ENCODE data around the gene CACNA1D.
"Not testable (repeated sequence)": the region's sequence is repeated elsewhere in the genome, so short reads cannot be mapped to it uniquely, and the experiment has no call there.

CACNA1D gene

GRCh38 chr3:53633197-53633787 is 138.9 kb downstream of the CACNA1D start:
- no peak overlapping the region for H3K4me3 ChIP-seq (ENCODE audit: low read length in 2 of 2)
- H3K27ac ChIP-seq (replicated peaks; ENCODE audit: low read length) = no peak overlapping the region
- no peak overlapping the region for H3K4me2 ChIP-seq (ENCODE audit: insufficient read depth, low read length, poor library complexity, severe bottlenecking)
- H3K23ac ChIP-seq (ENCODE audit: low read depth, low read length, poor library complexity) = no peak overlapping the region
- H4K91ac ChIP-seq (ENCODE audit: low read depth, low read length, poor library complexity) = no peak overlapping the region
- H3K4ac ChIP-seq (ENCODE audit: low read length) = no peak overlapping the region
- no peak overlapping the region for H3K18ac ChIP-seq (ENCODE audit: low read length)
- no peak overlapping the region for H2BK15ac ChIP-seq (ENCODE audit: low read length)
- no peak for DNase-seq (ENCODE audit: low spot score)
- H2BK120ac ChIP-seq (ENCODE audit: low read depth, low read length) = no peak overlapping the region
- no peak overlapping the region for H4K8ac ChIP-seq (ENCODE audit: low read depth, low read length)
- H3K9me3 ChIP-seq (replicated peaks in 1 of 2; ENCODE audit: control insufficient read depth in 2 of 2, insufficient read depth in 1 of 2, low read depth in 1 of 2, low read length in 2 of 2) = peaks cover 0 to 11% of the 10 kb centered on the region in 2 donors
- H3K14ac ChIP-seq (ENCODE audit: low read length) = no peak overlapping the region
- no peak overlapping the region for H2BK5ac ChIP-seq (ENCODE audit: low read length)
- no peak overlapping the region for H2BK12ac ChIP-seq (ENCODE audit: low read length)
- H3K27me3 ChIP-seq (ENCODE audit: control insufficient read depth in 3 of 3, insufficient read depth in 3 of 3, low read depth in 1 of 3, low read length in 3 of 3) = no peaks in the 10 kb centered on the region
- H3K4me1 ChIP-seq (ENCODE audit: control insufficient read depth in 2 of 2, insufficient read depth in 1 of 2, low read depth in 1 of 2, low read length in 2 of 2) = peaks cover 0 to 18% of the 10 kb centered on the region in 2 donors
- H2AK5ac ChIP-seq (ENCODE audit: low read depth, low read length) = no peak overlapping the region
- H3K9ac ChIP-seq (ENCODE audit: low read depth, low read length, poor library complexity) = no peak overlapping the region
- no peaks in the 10 kb centered on the region for H3K36me3 ChIP-seq (replicated peaks in 1 of 2; ENCODE audit: control insufficient read depth in 2 of 2, insufficient read depth in 2 of 2, low read length in 2 of 2)
- no CpG with 5 or more reads among the region's 9 CpGs for WGBS, 2 donors (ENCODE audit: extremely low coverage in 2 of 2, insufficient read length in 2 of 2, insufficient replicate concordance in 1 of 2)
- H3K79me1 ChIP-seq (ENCODE audit: low read depth, low read length) = no peaks in the 10 kb centered on the region
- H2AFZ ChIP-seq (ENCODE audit: low read length) = no peak overlapping the region

- WGBS, 2 donors (ENCODE audit: extremely low coverage in 2 of 2, insufficient read length in 2 of 2, insufficient replicate concordance in 1 of 2) = no CpG with 5 or more reads among the region's 3 CpGs
- Histone ChIP-seq H3K9ac (ENCODE audit: low read depth, low read length, poor library complexity) (no peak overlapping the region), H2BK120ac (ENCODE audit: low read depth, low read length) (no peak overlapping the region), H3K14ac (ENCODE audit: low read length) (no peak overlapping the region), H2BK5ac (ENCODE audit: low read length) (no peak overlapping the region), H3K23ac (ENCODE audit: low read depth, low read length, poor library complexity) (no peak overlapping the region), H3K36me3 (replicated peaks in 1 of 2; ENCODE audit: control insufficient read depth in 2 of 2, insufficient read depth in 2 of 2, low read length in 2 of 2) (no peaks in the 10 kb centered on the region), H3K4ac (ENCODE audit: low read length) (no peak overlapping the region), H2BK15ac (ENCODE audit: low read length) (no peak overlapping the region), H3K79me1 (ENCODE audit: low read depth, low read length) (no peaks in the 10 kb centered on the region), H3K9me3 (replicated peaks in 1 of 2; ENCODE audit: control insufficient read depth in 2 of 2, insufficient read depth in 1 of 2, low read depth in 1 of 2, low read length in 2 of 2) (peaks cover 0 to 11% of the 10 kb centered on the region in 2 donors), H2AFZ (ENCODE audit: low read length) (no peak overlapping the region), H4K91ac (ENCODE audit: low read depth, low read length, poor library complexity) (no peak overlapping the region), H4K8ac (ENCODE audit: low read depth, low read length) (no peak overlapping the region), H3K4me2 (ENCODE audit: insufficient read depth, low read length, poor library complexity, severe bottlenecking) (no peak overlapping the region), H3K4me1 (ENCODE audit: control insufficient read depth in 2 of 2, insufficient read depth in 1 of 2, low read depth in 1 of 2, low read length in 2 of 2) (peaks cover 0 to 3% of the 10 kb centered on the region in 2 donors), H2BK12ac (ENCODE audit: low read length) (no peak overlapping the region), H3K4me3 (ENCODE audit: low read length in 2 of 2) (peak overlapping the region in 1 of 2 donors; percentile 24), H2AK5ac (ENCODE audit: low read depth, low read length) (no peak overlapping the region), H3K27me3 (ENCODE audit: control insufficient read depth in 3 of 3, insufficient read depth in 3 of 3, low read depth in 1 of 3, low read length in 3 of 3) (no peaks in the 10 kb centered on the region), H3K27ac (replicated peaks; ENCODE audit: low read length) (no peak overlapping the region), H3K18ac (ENCODE audit: low read length) (peak overlapping the region; percentile 40)
- no peak for DNase-seq (ENCODE audit: low spot score)
These were observed 140.6 kb downstream of the CACNA1D start for GRCh38 chr3:53635041-53635440.

DNA sequence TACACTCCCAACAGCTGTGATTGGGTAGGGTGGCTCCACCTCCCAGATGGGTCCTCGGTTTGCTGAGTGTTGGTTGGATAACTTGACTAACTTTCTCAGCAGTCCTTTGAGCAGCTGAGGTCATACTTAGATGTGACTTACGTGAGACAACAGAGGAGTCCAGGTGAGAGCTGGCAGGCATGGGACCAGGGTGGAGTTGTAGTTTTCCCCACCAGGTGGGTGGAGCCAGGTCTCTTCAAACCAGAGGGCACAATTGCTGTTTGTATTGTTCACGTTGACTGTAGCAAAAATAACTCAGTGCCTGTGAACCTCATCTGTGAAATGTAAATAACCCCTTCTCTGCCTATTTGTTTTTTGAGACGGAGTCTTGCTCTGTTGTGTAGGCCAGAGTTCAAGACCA is 144.4 kb downstream of the CACNA1D start:
- not testable (repeated sequence) for H3K4me3 ChIP-seq (ENCODE audit: low read length in 2 of 2); H3K36me3 ChIP-seq (replicated peaks in 1 of 2; ENCODE audit: control insufficient read depth in 2 of 2, insufficient read depth in 2 of 2, low read length in 2 of 2); H3K18ac ChIP-seq (ENCODE audit: low read length); H3K9ac ChIP-seq (ENCODE audit: low read depth, low read length, poor library complexity); H2BK15ac ChIP-seq (ENCODE audit: low read length); H2AFZ ChIP-seq (ENCODE audit: low read length); H3K14ac ChIP-seq (ENCODE audit: low read length); H3K79me1 ChIP-seq (ENCODE audit: low read depth, low read length); H2BK12ac ChIP-seq (ENCODE audit: low read length); DNase-seq (ENCODE audit: low spot score); H4K8ac ChIP-seq (ENCODE audit: low read depth, low read length); H3K4ac ChIP-seq (ENCODE audit: low read length); H3K4me2 ChIP-seq (ENCODE audit: insufficient read depth, low read length, poor library complexity, severe bottlenecking); H3K9me3 ChIP-seq (replicated peaks in 1 of 2; ENCODE audit: control insufficient read depth in 2 of 2, insufficient read depth in 1 of 2, low read depth in 1 of 2, low read length in 2 of 2); H2AK5ac ChIP-seq (ENCODE audit: low read depth, low read length); H3K27me3 ChIP-seq (ENCODE audit: control insufficient read depth in 3 of 3, insufficient read depth in 3 of 3, low read depth in 1 of 3, low read length in 3 of 3); H3K27ac ChIP-seq (replicated peaks; ENCODE audit: low read length); H2BK5ac ChIP-seq (ENCODE audit: low read length); H3K23ac ChIP-seq (ENCODE audit: low read depth, low read length, poor library complexity); H2BK120ac ChIP-seq (ENCODE audit: low read depth, low read length); H4K91ac ChIP-seq (ENCODE audit: low read depth, low read length, poor library complexity); H3K4me1 ChIP-seq (ENCODE audit: control insufficient read depth in 2 of 2, insufficient read depth in 1 of 2, low read depth in 1 of 2, low read length in 2 of 2)
- no CpG with 5 or more reads among the region's 4 CpGs for WGBS, 2 donors (ENCODE audit: extremely low coverage in 2 of 2, insufficient read length in 2 of 2, insufficient replicate concordance in 1 of 2)

DNA sequence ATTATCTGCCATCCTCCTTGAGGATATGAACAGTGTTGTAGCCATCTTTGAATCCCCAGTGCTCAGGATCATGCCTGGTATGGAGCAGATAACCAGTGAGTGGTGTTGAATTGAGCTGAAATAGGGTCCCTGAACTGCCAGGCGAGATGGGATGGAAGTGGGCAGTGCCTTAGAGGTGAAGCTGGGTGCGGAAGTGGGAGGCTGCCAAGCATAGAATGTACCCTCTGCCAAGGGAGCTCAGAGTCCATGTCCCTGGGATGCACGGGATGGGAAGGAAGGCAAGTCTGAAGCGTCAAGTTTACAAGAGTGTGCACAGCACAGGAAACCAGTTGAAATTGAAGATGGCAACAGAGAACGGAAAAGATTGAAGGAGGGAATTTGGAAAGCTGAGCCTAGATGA is 147.0 kb downstream of the CACNA1D start:
- no peak overlapping the region for H3K18ac ChIP-seq (ENCODE audit: low read length)
- H3K9ac ChIP-seq (ENCODE audit: low read depth, low read length, poor library complexity) = no peak overlapping the region
- H2BK120ac ChIP-seq (ENCODE audit: low read depth, low read length) = no peak overlapping the region
- no peak overlapping the region for H2BK5ac ChIP-seq (ENCODE audit: low read length)
- H3K4me2 ChIP-seq (ENCODE audit: insufficient read depth, low read length, poor library complexity, severe bottlenecking) = no peak overlapping the region
- no peaks in the 10 kb centered on the region for H3K36me3 ChIP-seq (replicated peaks in 1 of 2; ENCODE audit: control insufficient read depth in 2 of 2, insufficient read depth in 2 of 2, low read length in 2 of 2)
- no peak overlapping the region for H2BK12ac ChIP-seq (ENCODE audit: low read length)
- no peak overlapping the region for H4K91ac ChIP-seq (ENCODE audit: low read depth, low read length, poor library complexity)
- WGBS, 2 donors (ENCODE audit: extremely low coverage in 2 of 2, insufficient read length in 2 of 2, insufficient replicate concordance in 1 of 2) = no CpG with 5 or more reads among the region's 5 CpGs
- no peak overlapping the region for H2AK5ac ChIP-seq (ENCODE audit: low read depth, low read length)
- H3K4me3 ChIP-seq (ENCODE audit: low read length in 2 of 2) = no peak overlapping the region
- no peaks in the 10 kb centered on the region for H3K9me3 ChIP-seq (replicated peaks in 1 of 2; ENCODE audit: control insufficient read depth in 2 of 2, insufficient read depth in 1 of 2, low read depth in 1 of 2, low read length in 2 of 2)
- DNase-seq (ENCODE audit: low spot score) = no peak
- no peak overlapping the region for H3K14ac ChIP-seq (ENCODE audit: low read length)
- H3K4me1 ChIP-seq (ENCODE audit: control insufficient read depth in 2 of 2, insufficient read depth in 1 of 2, low read depth in 1 of 2, low read length in 2 of 2) = no peaks in the 10 kb centered on the region
- no peak overlapping the region for H3K4ac ChIP-seq (ENCODE audit: low read length)
- H3K27ac ChIP-seq (replicated peaks; ENCODE audit: low read length) = no peak overlapping the region
- H2AFZ ChIP-seq (ENCODE audit: low read length) = no peak overlapping the region
- no peaks in the 10 kb centered on the region for H3K27me3 ChIP-seq (ENCODE audit: control insufficient read depth in 3 of 3, insufficient read depth in 3 of 3, low read depth in 1 of 3, low read length in 3 of 3)
- no peak overlapping the region for H3K23ac ChIP-seq (ENCODE audit: low read depth, low read length, poor library complexity)
- H4K8ac ChIP-seq (ENCODE audit: low read depth, low read length) = no peak overlapping the region
- H3K79me1 ChIP-seq (ENCODE audit: low read depth, low read length) = no peaks in the 10 kb centered on the region
- no peak overlapping the region for H2BK15ac ChIP-seq (ENCODE audit: low read length)

Data from neuronal stem cell (in vitro differentiated cells).